Testis (tissue), 2 donors: ENCODE results near the gene TBC1D22A.

Experiments
- POLR2A ChIP-seq: fragments of 450-650 bp; IDR thresholded peaks from one replicate; pipeline ENCODE4 v1.6.1; 2017; ENCODE audit warnings: antibody characterized with exemption, mild to moderate bottlenecking, moderate library complexity
- TF ChIP-seq, protein P1 (sequence below), 3 experiments: fragments of 450-650 bp in 2 of 3; fragments of 200-600 bp in 1 of 3; sonication (generic) in 1 of 3; IDR thresholded peaks; one replicate each; pipeline ENCODE4 v1.5.1; 2016 to 2019; ENCODE audit warnings: antibody characterized with exemption in 3 of 3, mild to moderate bottlenecking in 2 of 3, moderate library complexity in 1 of 3

DNA sequence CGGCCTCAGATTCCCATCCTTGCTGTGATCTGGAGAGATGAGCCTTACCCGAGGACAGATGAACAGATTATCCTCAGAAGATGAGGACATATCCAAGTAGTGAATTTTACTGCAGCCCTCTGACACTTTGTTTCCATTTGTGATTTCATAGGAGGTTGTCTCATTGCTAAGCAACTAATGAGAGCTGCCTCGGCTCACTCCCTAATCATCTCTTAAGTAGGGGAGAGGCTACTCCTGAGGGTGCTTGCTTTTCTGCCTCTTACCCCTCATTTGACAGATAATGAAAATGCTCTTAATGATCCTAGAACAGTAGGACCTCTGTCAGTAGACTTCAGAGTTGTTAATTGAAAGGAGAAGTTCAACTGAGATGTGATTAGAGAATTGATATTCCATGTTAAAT lies 150.9 kb downstream of the TBC1D22A start:
- TF ChIP-seq, protein P1, sequence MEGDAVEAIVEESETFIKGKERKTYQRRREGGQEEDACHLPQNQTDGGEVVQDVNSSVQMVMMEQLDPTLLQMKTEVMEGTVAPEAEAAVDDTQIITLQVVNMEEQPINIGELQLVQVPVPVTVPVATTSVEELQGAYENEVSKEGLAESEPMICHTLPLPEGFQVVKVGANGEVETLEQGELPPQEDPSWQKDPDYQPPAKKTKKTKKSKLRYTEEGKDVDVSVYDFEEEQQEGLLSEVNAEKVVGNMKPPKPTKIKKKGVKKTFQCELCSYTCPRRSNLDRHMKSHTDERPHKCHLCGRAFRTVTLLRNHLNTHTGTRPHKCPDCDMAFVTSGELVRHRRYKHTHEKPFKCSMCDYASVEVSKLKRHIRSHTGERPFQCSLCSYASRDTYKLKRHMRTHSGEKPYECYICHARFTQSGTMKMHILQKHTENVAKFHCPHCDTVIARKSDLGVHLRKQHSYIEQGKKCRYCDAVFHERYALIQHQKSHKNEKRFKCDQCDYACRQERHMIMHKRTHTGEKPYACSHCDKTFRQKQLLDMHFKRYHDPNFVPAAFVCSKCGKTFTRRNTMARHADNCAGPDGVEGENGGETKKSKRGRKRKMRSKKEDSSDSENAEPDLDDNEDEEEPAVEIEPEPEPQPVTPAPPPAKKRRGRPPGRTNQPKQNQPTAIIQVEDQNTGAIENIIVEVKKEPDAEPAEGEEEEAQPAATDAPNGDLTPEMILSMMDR (IDR thresholded peaks at IDR 0.05) = no peak
- no peak for TF ChIP-seq POLR2A
